Lung (tissue), 12 donors: ENCODE measurements around the gene KCTD20. TPM values are rescaled to one million over a fixed set of nuclear protein-coding genes. Genes with fewer than 3 reads are reported as not detected.

ENCODE experiments used
- ATAC-seq: fragments of 200-7000 bp; cut with Tn5 transposase; one replicate; pipeline ENCODE4 v1.9.1; 2020; ENCODE audit warnings: moderate number of reproducible peaks; ENCODE audit not compliant: insufficient read depth, low FRiP score
- DNase-seq, 3 donors: peaks; one replicate each; pipeline ENCODE4 v3.0.0-alpha.2; 2013 to 2017
- H3K27ac ChIP-seq, 2 donors: one replicate each; pipeline ENCODE4 v1.5.1; 2013; ENCODE audit warnings: mild to moderate bottlenecking in 2 of 2, moderate library complexity in 2 of 2, control low read depth in 1 of 2, inconsistent platforms in 1 of 2, low read depth in 1 of 2, low read length in 1 of 2
- H3K27me3 ChIP-seq, 3 donors: one replicate each; pipeline ENCODE4 v1.5.1; 2013; ENCODE audit warnings: low read length in 2 of 3; ENCODE audit not compliant: control insufficient read depth in 3 of 3, insufficient read depth in 3 of 3
- H3K36me3 ChIP-seq, 4 donors: one replicate each; pipeline ENCODE4 v1.5.1; 2013; ENCODE audit warnings: low read length in 4 of 4, mild to moderate bottlenecking in 1 of 4, moderate library complexity in 1 of 4; ENCODE audit not compliant: control insufficient read depth in 4 of 4, insufficient read depth in 4 of 4
- H3K4me1 ChIP-seq, 5 donors: one replicate each; pipeline ENCODE4 v1.5.1; 2013; ENCODE audit warnings: low read length in 5 of 5, mild to moderate bottlenecking in 2 of 5, moderate library complexity in 1 of 5; ENCODE audit not compliant: control insufficient read depth in 5 of 5, insufficient read depth in 5 of 5
- H3K4me3 ChIP-seq: one replicate; pipeline ENCODE4 v1.5.1; 2013; ENCODE audit warnings: mild to moderate bottlenecking, control low read depth, moderate library complexity
- H3K9ac ChIP-seq, 2 donors: one replicate each; pipeline ENCODE4 v1.5.1; 2013; ENCODE audit warnings: low read length in 2 of 2, control low read depth in 1 of 2; ENCODE audit not compliant: insufficient read depth in 1 of 2
- H3K9me3 ChIP-seq, 4 donors: one replicate each; pipeline ENCODE4 v1.5.1; 2013; ENCODE audit warnings: low read length in 3 of 4, mild to moderate bottlenecking in 1 of 4, moderate library complexity in 1 of 4; ENCODE audit not compliant: control insufficient read depth in 4 of 4, insufficient read depth in 3 of 4
- CTCF ChIP-seq: IDR thresholded peaks from 2 replicates; pipeline ENCODE4 v1.5.1; 2012; ENCODE audit warnings: mild to moderate bottlenecking; ENCODE audit errors: control extremely low read depth, extremely low read depth
- WGBS, 2 donors: extraction: QIAGEN DNeasy Blood & Tissue Kit; methylation state at CpG; one replicate each; pipeline ENCODE4 v1.1.7; 2013; 5-methylcytosine and 5-hydroxymethylcytosine counted together
- polyA plus RNA-seq, 2 donors: library from polyadenylated mRNA; stranded (reverse); fragments of 200-250 nt; gene quantifications; one replicate each; pipeline ENCODE4 v1.2.1, GENCODE V29; 2013
- total RNA-seq, 2 donors: library from RNA; depleted of rRNA in 1 of 2; stranded (reverse); fragments of >200 nt in 1 of 2; gene quantifications; one replicate each; pipeline ENCODE4 v1.2.1, GENCODE V29; 2014 to 2021
- donor health status: control.
- donor health status: control.
- donor health status: Bipolar disorder and iron deficiency.
- donor health status: healthy.
- donor health status: DM: yes; HTN: yes; CAD: no.

KCTD20 gene
- total and polyA plus RNA-seq, 4 donors, result 11.5 to 56.7 (median 36.0) TPM

- no peak overlapping the region for H3K4me3 ChIP-seq
- H3K9me3 ChIP-seq, result no peaks in the 10 kb centered on the region
- H3K9ac ChIP-seq, result no peak overlapping the region
- no peaks in the 10 kb centered on the region for H3K4me1 ChIP-seq
- peaks cover 14 to 30% (median 26%) of the 10 kb centered on the region in 4 donors for H3K36me3 ChIP-seq
- no peak overlapping the region for H3K27ac ChIP-seq
- DNase-seq, result no peak
- H3K27me3 ChIP-seq, result no peaks in the 10 kb centered on the region
- TF ChIP-seq CTCF, result no peak
- no peak for ATAC-seq
- WGBS, 2 donors, result 90% methylated on average over 8 of the region's 8 CpGs
Measured at GRCh38 chr6:36514554-36515456, 72.0 kb downstream of the KCTD20 start.

- 85 to 89% methylated on average over 3 of the region's 3 CpGs for WGBS, 2 donors
- DNase-seq, result no peak
- H3K36me3 ChIP-seq, result peaks cover 10 to 38% (median 22%) of the 10 kb centered on the region in 4 donors
- H3K9me3 ChIP-seq, result no peaks in the 10 kb centered on the region
- H3K9ac ChIP-seq, result no peak overlapping the region
- H3K4me3 ChIP-seq, result no peak overlapping the region
- H3K27me3 ChIP-seq, result no peaks in the 10 kb centered on the region
- ATAC-seq, result no peak
- H3K27ac ChIP-seq, result no peak overlapping the region
- no peak for TF ChIP-seq CTCF
- no peaks in the 10 kb centered on the region for H3K4me1 ChIP-seq
Measured at GRCh38 chr6:36515844-36516243, 73.0 kb downstream of the KCTD20 start.

GRCh38 chr6:36516559-36516958, 73.8 kb downstream of the KCTD20 start:
- DNase-seq, result no peak
- Histone ChIP-seq H3K9me3 (no peaks in the 10 kb centered on the region), H3K27me3 (no peaks in the 10 kb centered on the region), H3K36me3 (peaks cover 8 to 34% (median 20%) of the 10 kb centered on the region in 4 donors), H3K4me3 (no peak overlapping the region), H3K4me1 (no peaks in the 10 kb centered on the region), H3K27ac (no peak overlapping the region), H3K9ac (no peak overlapping the region)
- ATAC-seq, result no peak
- no peak for TF ChIP-seq CTCF
- 93 to 96% methylated on average over 4 of the region's 4 CpGs for WGBS, 2 donors
